HG03045 (cell line): ENCODE results near the gene MYMK.

ENCODE experiments used
- ATAC-seq: cut with Tn5 transposase; IDR thresholded peaks from one replicate; pipeline ENCODE4 v1.9.1; 2021; ENCODE audit warnings: mild to moderate bottlenecking, moderate library complexity; ENCODE audit not compliant: unreplicated experiment

MYMK gene

DNA sequence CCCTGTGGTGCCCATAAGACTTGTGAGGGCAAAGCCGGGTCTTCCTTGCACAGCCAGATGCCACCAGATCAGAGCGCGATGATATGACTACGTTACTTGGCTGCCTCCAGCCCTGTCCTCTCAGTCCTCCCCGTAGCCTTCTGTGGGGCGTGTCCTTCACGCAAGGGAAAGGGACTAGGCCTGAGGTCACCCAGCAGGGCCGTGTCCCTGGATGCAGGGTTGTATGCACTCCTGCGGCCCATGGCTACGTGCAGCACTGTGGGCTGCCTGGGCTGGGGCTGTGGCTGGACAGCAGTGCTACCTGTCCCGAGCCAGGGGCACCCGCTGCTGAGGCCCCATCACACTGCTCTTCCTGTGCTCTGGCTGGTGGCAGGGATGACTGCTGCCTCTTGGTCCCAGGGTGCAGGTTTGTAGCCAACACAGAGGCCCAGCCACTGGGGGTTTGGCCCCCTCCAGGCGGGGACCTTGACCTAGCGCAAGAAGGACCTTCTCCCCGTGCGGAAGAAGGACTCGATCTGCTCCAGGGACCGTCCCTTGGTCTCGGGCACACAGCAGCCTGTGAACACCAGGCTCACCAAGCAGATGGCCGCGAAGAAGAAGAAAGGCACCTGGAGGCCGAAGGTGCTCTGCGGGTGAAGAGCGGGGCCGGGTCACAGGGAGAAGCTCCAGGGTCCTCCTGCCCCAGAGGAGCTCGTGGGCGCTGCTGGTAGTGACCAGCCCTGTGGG, 53.0 kb downstream of the MYMK start:
- ATAC-seq = no peak

DNA sequence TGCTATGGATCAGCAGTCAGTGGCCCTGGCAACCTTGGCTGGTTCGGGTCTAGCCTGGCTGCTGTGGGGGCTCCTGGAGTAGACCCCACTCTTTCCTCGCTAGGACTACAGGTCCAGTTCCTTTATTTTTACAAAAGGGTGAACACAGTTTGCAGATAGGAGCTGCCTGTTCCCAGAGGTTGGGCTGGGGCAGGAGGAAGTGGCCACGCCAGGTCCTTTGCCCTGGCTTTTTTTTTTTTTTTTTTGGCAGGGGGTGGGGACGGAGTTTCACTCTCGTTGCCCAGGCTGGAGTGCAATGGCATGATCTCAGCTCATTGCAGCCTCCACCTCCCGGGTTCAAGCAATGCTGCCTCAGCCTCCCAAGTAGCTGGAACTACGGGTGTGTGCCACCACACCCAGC, 53.8 kb downstream of the MYMK start:
- no peak for ATAC-seq

- no peak for ATAC-seq
These were observed 54.3 kb downstream of the MYMK start for GRCh38 chr9:133470427-133470924.

DNA sequence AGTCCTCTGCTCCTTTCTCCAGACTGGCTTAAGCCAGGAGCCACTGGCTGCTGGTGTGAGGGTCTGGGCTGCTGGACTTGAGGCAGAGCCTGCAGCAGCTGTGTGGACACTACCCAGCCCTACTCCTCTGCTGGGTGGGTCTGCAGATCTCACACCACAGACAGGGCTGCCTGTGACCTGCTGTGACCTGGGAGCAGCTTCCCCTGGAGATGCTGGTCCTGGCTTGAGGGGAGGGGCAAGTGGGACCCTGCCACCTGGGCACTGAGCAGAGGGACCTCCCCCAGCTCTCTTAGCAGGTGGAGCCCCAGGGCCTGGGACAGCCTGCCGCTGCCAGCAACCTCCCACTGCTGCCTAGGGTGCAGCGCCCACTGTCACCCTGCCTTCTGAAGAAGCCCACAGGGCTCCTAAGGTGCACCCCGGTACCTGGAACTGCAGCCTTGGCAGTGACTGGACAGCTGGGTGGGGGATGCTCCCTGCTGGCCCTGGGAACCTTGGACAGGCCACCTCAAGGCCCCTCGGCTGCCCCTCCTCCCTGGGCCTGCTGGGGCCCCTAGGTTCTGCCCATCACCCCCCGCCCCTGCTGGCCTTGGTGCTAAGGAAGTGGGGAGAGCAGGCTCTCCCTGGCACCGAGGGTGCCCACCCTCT, 55.9 kb downstream of the MYMK start:
- no peak for ATAC-seq

DNA sequence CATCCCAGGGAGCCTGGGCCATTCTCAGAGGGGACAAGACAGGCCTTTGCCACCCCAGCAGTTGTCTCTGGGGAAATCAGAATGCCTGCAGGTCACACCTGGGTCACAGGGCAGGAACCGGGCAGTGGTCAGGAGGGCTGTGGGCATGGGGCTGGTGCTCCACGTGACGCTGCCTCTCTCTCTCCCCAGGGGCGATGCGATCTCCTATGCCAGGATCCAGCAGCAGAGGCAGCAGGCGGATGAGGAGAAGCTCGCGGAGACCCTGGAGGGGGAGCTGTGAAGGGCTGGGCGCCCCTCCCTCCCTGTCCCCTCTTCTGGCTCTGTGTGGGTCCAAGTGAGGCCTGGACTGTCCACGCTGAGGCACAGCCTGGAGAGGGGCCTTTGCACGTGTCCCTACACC, 56.4 kb downstream of the MYMK start:
- no peak for ATAC-seq

DNA sequence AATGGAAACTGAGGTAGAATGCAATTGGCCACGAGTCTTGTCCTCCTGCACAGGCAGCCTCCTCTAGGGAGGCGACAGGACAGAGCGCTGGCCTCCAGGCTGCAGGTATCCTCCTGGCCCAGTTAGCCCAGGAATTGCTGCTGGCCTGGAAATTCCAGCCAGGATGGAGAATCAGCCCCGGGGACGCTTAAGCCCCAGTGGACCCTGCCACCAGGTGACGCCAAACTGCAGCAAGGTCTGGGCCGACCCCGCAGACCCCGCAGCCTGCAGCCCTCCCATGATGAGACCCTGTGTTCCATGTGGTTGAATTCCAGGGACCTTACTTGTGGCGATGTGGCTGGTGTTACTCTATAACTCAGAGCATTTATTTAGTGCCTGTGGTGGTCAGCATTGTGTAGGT, 57.7 kb downstream of the MYMK start:
- ATAC-seq = no peak

GRCh38 chr9:133465984-133466383, 58.8 kb downstream of the MYMK start:
- no peak for ATAC-seq

- ATAC-seq = no peak
These were observed 60.1 kb downstream of the MYMK start for GRCh38 chr9:133464638-133465037.
